GM19099 (cell line): ENCODE data around the gene ADAM12.

Source experiments
- POLR2A ChIP-seq: IDR thresholded peaks from 3 replicates; pipeline ENCODE4 v1.6.1; 2011; ENCODE audit warnings: low read depth; ENCODE audit not compliant: insufficient read length; ENCODE audit errors: extremely low read depth

ADAM12 gene

DNA sequence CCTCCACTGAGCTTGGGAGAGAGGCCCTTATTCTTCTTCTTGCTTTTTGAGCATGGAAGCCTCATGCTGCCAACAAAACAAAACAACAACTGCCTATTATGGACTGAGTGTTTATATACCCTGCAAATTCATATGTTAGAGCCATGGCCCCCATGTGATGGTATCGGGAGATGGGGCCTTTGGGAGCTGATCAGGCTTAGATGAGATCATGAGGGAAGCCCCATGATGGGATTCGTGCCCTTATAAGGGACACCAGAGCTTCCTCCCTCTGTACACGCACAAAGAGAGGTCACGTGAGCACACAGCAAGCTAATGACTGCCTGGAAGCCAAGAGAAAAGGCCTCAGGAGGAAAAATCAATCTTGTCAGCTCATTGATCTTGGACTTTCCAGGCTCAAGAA, 256.9 kb downstream of the ADAM12 start:
- TF ChIP-seq POLR2A = no peak

DNA sequence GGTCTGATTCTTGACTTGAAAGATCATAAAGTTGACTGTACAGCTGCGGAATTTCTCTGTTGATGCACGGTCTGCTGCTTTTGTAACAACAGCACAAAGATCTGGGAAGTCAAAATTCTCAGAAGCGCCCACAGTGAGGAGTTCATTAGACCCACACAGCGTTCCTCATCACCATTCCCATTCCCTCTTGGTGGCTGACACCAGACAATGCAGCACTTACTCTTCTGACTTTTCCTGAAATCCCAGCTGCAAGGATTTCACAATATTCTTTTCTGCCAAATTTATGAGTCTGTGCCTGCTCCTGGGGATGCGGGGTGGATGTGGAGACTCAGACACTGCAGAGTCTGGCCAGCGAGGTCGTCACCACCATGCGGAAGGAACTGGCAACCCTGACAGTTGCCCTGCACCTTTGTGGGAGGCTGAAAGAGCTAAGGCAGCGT, 258.0 kb downstream of the ADAM12 start:
- no peak for TF ChIP-seq POLR2A

- TF ChIP-seq POLR2A = no peak
Observed at GRCh38 chr10:126129026-126129425, 259.3 kb downstream of the ADAM12 start.

DNA sequence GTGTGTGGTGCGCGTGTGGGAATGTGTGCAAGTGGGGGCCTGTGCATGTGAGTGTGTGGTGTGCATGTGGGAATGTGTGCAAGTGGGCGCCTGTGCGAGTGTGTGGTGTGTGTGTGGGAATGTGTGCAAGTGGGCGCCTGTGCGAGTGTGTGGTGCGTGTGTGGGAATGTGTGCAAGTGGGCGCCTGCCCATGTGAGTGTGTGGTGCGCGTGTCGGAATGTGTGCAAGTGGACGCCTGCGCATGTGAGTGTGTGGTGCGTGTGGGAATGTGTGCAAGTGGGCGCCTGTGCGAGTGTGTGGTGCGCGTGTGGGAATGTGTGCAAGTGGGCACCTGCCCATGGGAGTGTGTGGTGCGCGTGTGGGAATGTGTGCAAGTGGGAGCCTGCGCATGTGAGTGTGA, 259.7 kb downstream of the ADAM12 start:
- TF ChIP-seq POLR2A = no peak

GRCh38 chr10:126127481-126128029, 260.7 kb downstream of the ADAM12 start:
- TF ChIP-seq POLR2A = no peak

GRCh38 chr10:126126866-126127265, 261.4 kb downstream of the ADAM12 start:
- no peak for TF ChIP-seq POLR2A

DNA sequence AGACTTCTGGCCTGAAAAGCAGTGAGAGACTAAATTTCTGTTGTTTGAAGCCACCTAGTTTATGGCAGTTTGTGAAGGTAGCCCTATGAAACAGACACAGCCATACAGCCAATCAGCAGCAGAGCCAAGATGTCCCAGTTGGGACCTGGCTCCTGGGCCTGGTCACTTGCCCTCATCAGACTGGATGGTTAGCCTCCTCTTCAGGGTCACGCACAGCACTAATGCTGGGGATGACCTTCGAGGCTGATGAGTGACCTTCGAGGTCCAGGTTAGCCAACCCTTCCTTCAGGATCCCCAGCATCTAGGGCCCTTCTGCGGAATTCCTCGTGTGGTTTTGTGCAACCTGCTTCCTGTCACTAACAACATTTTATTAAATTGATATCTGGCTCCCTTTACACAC, 262.3 kb downstream of the ADAM12 start:
- TF ChIP-seq POLR2A = no peak

- TF ChIP-seq POLR2A = no peak
Observed at GRCh38 chr10:126124668-126125349, 263.5 kb downstream of the ADAM12 start.

GRCh38 chr10:126124046-126124445, 264.2 kb downstream of the ADAM12 start:
- no peak for TF ChIP-seq POLR2A

- TF ChIP-seq POLR2A = no peak
Observed at GRCh38 chr10:126123466-126123865, 264.8 kb downstream of the ADAM12 start.

GRCh38 chr10:126122881-126123280, 265.4 kb downstream of the ADAM12 start:
- no peak for TF ChIP-seq POLR2A

DNA sequence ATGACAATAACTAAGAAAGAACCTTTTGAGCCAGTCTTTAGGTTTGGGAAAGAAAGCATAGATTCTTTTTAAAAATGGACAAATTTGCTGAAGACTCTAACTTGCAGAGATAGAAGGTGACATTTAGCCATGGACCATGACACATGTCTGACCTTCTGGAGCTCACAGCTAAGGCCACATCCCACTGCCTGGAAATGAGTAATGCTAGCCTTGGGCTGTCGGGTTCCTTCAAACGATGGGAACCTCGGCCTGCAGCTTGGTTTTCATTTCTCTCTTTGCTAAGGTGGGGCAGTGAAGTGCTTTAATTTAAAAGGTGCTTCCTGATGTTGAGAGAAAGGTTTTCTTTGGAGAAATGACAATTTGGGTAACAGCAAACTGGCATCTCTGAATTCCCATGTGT, 268.7 kb downstream of the ADAM12 start:
- TF ChIP-seq POLR2A = no peak

DNA sequence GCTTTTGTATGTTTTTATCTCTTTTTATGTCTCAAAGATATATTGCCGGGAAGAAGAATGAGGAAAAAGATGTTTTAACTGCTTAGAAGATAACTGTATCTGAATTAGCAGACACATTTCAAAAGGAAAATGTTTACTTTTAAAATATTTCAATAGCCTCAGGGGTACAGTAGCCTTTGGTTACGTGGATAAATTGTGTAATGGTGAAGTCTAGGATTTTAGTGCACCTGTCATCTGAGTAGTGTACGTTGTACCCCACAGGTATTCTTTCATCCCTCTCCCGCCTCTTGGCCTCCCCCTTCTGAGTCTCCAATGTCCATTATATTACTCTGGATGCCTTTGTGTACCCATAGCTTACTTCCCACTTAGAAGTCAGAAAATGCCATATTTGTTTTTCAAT, 269.8 kb downstream of the ADAM12 start:
- TF ChIP-seq POLR2A = no peak

DNA sequence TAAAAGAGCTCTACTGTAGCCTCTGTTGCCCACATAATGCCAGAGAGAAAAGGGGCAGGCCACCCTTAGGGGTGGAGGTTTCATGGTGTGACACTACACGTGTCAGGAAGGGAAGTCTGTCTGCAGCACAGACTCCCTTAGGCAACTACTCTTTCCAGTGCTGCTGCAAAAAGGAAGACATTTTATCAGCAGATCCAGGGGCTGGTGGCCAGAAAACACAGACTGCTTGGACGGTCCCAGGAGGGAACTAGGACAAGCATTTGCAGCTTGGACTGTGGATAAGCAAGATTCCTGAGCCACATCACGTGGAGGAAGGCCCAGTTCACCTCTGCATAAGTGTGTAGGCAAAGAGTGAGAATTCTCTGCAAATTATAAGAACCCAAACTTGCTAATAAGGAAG, 271.1 kb downstream of the ADAM12 start:
- TF ChIP-seq POLR2A = no peak

- TF ChIP-seq POLR2A = no peak
Observed at GRCh38 chr10:126115886-126116285, 272.4 kb downstream of the ADAM12 start.

- TF ChIP-seq POLR2A = no peak
Observed at GRCh38 chr10:126114884-126115555, 273.3 kb downstream of the ADAM12 start.
